ENCODE measurements around the gene KIF5A. TPM values are rescaled to one million over a fixed set of nuclear protein-coding genes. Genes with fewer than 3 reads are reported as not detected.

The KIF5A gene
- total and polyA plus RNA-seq, 5 donors from 2014 or later = 0.05 to 0.72 (median 0.06) TPM; not detected in 2

GRCh38 chr12:57579677-57580465, 30.0 kb downstream of the KIF5A start:
- no peak for ATAC-seq (ENCODE audit: low read depth in 2 of 2)
- H3K36me3 Mint-ChIP-seq = no peaks in the 10 kb centered on the region

DNA sequence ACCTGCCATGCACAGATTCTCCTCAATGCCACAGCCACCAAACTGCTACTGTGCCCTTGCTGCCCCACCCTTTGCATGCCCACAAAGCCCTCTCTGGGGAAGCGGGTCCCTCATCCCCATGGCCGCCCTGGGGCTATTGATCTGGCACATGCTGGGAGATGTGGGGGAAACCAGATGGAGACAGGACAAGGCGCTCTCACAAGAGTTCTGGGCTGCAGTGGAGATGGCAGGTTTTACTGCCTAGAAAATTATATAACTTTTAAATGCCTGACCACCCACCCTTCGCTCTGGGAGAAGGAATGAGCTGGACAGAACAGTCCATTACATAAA, 30.6 kb downstream of the KIF5A start:
- H3K4me3 Mint-ChIP-seq = no peak overlapping the region
- ATAC-seq (ENCODE audit: low read depth in 2 of 2) = no peak
- peaks cover 22% of the 10 kb centered on the region for H3K27me3 Mint-ChIP-seq
- no peaks in the 10 kb centered on the region for H3K9me3 ChIP-seq (ENCODE audit: control insufficient read depth in 2 of 2, low read length in 2 of 2)
- H3K4me1 Mint-ChIP-seq = peaks cover 0 to 8% (median 5%) of the 10 kb centered on the region in 4 donors
- H3K36me3 Mint-ChIP-seq = no peaks in the 10 kb centered on the region
- H3K4me1 ChIP-seq (ENCODE audit: control insufficient read depth, insufficient read depth, low read length, poor library complexity, severe bottlenecking) = peaks cover 5% of the 10 kb centered on the region
- H3K27me3 ChIP-seq (ENCODE audit: control insufficient read depth, insufficient read depth, low read length) = peaks cover 2% of the 10 kb centered on the region
- H3K9me3 Mint-ChIP-seq = no peaks in the 10 kb centered on the region
- no peak for DNase-seq
- H3K27ac Mint-ChIP-seq = no peak overlapping the region
- no peaks in the 10 kb centered on the region for H3K36me3 ChIP-seq (ENCODE audit: control insufficient read depth, insufficient read depth, low read length)
- H3K27ac ChIP-seq (ENCODE audit: insufficient read depth, low read length, poor library complexity, severe bottlenecking) = no peak overlapping the region
- no peak overlapping the region for H3K4me3 ChIP-seq (ENCODE audit: low read depth, low read length)

More at GRCh38 chr12:57579677-57580465, 30.0 kb downstream of the KIF5A start:
- Histone ChIP-seq H3K4me3 (ENCODE audit: low read depth, low read length) (no peak overlapping the region), H3K9me3 (ENCODE audit: control insufficient read depth in 2 of 2, low read length in 2 of 2) (no peaks in the 10 kb centered on the region), H3K27me3 (ENCODE audit: control insufficient read depth, insufficient read depth, low read length) (peaks cover 2% of the 10 kb centered on the region), H3K36me3 (ENCODE audit: control insufficient read depth, insufficient read depth, low read length) (no peaks in the 10 kb centered on the region), H3K27ac (ENCODE audit: insufficient read depth, low read length, poor library complexity, severe bottlenecking) (no peak overlapping the region), H3K4me1 (ENCODE audit: control insufficient read depth, insufficient read depth, low read length, poor library complexity, severe bottlenecking) (peaks cover 5% of the 10 kb centered on the region)
- Mint-ChIP-seq H3K27ac (no peak overlapping the region), H3K4me3 (no peak overlapping the region), H3K9me3 (no peaks in the 10 kb centered on the region), H3K27me3 (peaks cover 25% of the 10 kb centered on the region), H3K4me1 (peaks cover 0 to 8% (median 5%) of the 10 kb centered on the region in 4 donors)
- no peak for DNase-seq

DNA sequence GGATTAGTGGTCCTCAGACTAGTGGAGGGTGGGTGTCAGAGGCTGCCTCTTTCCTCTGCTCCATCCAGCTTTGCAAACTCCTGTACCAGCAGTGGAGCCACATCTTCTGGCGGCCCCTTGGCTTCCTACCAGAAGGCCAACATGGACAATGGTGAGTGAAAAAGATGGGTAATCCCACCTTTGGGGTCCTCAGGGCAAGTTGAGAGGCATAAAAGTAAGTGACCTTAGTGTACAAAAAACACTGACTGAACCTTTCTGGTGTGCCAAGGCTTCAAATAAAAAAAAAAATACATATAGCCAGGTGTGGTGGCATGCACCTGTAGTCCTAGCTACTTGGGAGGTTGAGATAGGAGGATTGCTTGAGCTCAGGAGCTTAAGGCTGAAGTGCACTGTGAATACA, 32.0 kb downstream of the KIF5A start:
- Histone ChIP-seq H3K27ac (ENCODE audit: insufficient read depth, low read length, poor library complexity, severe bottlenecking) (no peak overlapping the region), H3K4me1 (ENCODE audit: control insufficient read depth, insufficient read depth, low read length, poor library complexity, severe bottlenecking) (peaks cover 5% of the 10 kb centered on the region), H3K4me3 (ENCODE audit: low read depth, low read length) (no peak overlapping the region), H3K9me3 (ENCODE audit: control insufficient read depth in 2 of 2, low read length in 2 of 2) (no peaks in the 10 kb centered on the region), H3K36me3 (ENCODE audit: control insufficient read depth, insufficient read depth, low read length) (no peaks in the 10 kb centered on the region), H3K27me3 (ENCODE audit: control insufficient read depth, insufficient read depth, low read length) (peaks cover 7% of the 10 kb centered on the region)
- Mint-ChIP-seq H3K4me1 (peaks cover 0 to 8% (median 5%) of the 10 kb centered on the region in 4 donors), H3K27me3 (peaks cover 17% of the 10 kb centered on the region), H3K27ac (no peak overlapping the region), H3K9me3 (no peaks in the 10 kb centered on the region), H3K4me3 (no peak overlapping the region), H3K36me3 (no peaks in the 10 kb centered on the region)
- no peak for DNase-seq
- no peak for ATAC-seq (ENCODE audit: low read depth in 2 of 2)

DNA sequence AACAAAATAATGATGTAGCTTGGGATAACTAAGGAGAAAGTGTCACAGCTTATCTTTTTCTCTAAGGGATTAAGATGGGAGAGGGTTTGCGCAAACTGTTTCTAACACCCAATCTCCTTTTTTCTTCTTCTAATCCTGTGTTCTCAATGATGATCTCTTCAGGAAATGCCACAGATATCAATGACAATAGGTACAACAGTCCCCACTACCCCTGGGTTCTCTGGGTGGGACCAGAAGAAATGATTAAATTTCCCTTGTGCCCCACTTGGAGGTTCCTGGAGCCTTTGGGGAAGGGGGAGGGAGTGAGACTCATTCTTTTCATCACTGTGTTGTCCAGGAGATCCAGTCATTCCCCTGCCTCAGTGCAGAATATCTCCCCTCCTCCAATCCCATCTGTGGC, 32.6 kb downstream of the KIF5A start:
- H3K36me3 ChIP-seq (ENCODE audit: control insufficient read depth, insufficient read depth, low read length) = no peaks in the 10 kb centered on the region
- no peaks in the 10 kb centered on the region for H3K9me3 ChIP-seq (ENCODE audit: control insufficient read depth in 2 of 2, low read length in 2 of 2)
- H3K4me1 Mint-ChIP-seq = peaks cover 0 to 8% (median 5%) of the 10 kb centered on the region in 4 donors
- no peak overlapping the region for H3K27ac ChIP-seq (ENCODE audit: insufficient read depth, low read length, poor library complexity, severe bottlenecking)
- peaks cover 7% of the 10 kb centered on the region for H3K27me3 ChIP-seq (ENCODE audit: control insufficient read depth, insufficient read depth, low read length)
- H3K36me3 Mint-ChIP-seq = no peaks in the 10 kb centered on the region
- no peak overlapping the region for H3K4me3 Mint-ChIP-seq
- no peak overlapping the region for H3K4me3 ChIP-seq (ENCODE audit: low read depth, low read length)
- DNase-seq (no peak), ATAC-seq (ENCODE audit: low read depth in 2 of 2) (no peak)
- H3K4me1 ChIP-seq (ENCODE audit: control insufficient read depth, insufficient read depth, low read length, poor library complexity, severe bottlenecking) = peaks cover 5% of the 10 kb centered on the region
- peaks cover 16% of the 10 kb centered on the region for H3K27me3 Mint-ChIP-seq
- H3K27ac Mint-ChIP-seq = no peak overlapping the region
- no peaks in the 10 kb centered on the region for H3K9me3 Mint-ChIP-seq

GRCh38 chr12:57583008-57583831, 33.4 kb downstream of the KIF5A start:
- Histone ChIP-seq H3K27ac (ENCODE audit: insufficient read depth, low read length, poor library complexity, severe bottlenecking) (no peak overlapping the region), H3K36me3 (ENCODE audit: control insufficient read depth, insufficient read depth, low read length) (no peaks in the 10 kb centered on the region), H3K27me3 (ENCODE audit: control insufficient read depth, insufficient read depth, low read length) (peaks cover 14% of the 10 kb centered on the region), H3K4me1 (ENCODE audit: control insufficient read depth, insufficient read depth, low read length, poor library complexity, severe bottlenecking) (peaks cover 5% of the 10 kb centered on the region), H3K4me3 (ENCODE audit: low read depth, low read length) (no peak overlapping the region), H3K9me3 (ENCODE audit: control insufficient read depth in 2 of 2, low read length in 2 of 2) (no peaks in the 10 kb centered on the region)
- DNase-seq (peak; percentile 64 to 85 (median 76)), ATAC-seq (ENCODE audit: low read depth in 2 of 2) (peak; percentile 97 to 99)
- Mint-ChIP-seq H3K27me3 (peaks cover 12% of the 10 kb centered on the region), H3K27ac (peak overlapping the region in 1 of 3 donors; percentile 12), H3K36me3 (no peaks in the 10 kb centered on the region), H3K4me3 (peak overlapping the region in 1 of 4 donors; percentile 43), H3K4me1 (peaks cover 0 to 8% (median 5%) of the 10 kb centered on the region in 4 donors), H3K9me3 (no peaks in the 10 kb centered on the region)

DNA sequence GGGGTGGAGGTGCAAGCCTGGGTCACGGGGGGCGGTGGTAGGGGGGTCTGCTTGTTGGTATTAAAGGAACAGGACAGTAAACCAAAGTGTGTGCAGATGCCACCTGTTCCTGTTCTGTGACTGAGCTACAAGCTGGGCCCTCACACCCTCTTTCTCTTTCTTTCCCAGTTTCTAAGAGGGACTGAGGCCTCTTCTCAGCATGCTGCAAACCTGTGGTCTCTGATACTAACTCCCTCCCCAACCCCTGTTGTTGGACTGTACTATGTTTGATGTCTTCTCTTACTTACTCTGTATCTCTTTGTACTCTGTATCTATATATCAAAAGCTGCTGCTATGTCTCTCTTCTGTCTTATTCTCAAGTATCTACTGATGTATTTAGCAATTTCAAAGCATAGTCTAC, 34.2 kb downstream of the KIF5A start:
- H3K9me3 Mint-ChIP-seq = no peaks in the 10 kb centered on the region
- H3K27me3 ChIP-seq (ENCODE audit: control insufficient read depth, insufficient read depth, low read length) = peaks cover 14% of the 10 kb centered on the region
- H3K27ac ChIP-seq (ENCODE audit: insufficient read depth, low read length, poor library complexity, severe bottlenecking) = no peak overlapping the region
- peak overlapping the region in 1 of 3 donors; percentile 42 for H3K27ac Mint-ChIP-seq
- peaks cover 0 to 8% (median 5%) of the 10 kb centered on the region in 4 donors for H3K4me1 Mint-ChIP-seq
- H3K4me3 Mint-ChIP-seq = peak overlapping the region in 1 of 4 donors; percentile 43
- H3K36me3 Mint-ChIP-seq = no peaks in the 10 kb centered on the region
- no peak overlapping the region for H3K4me3 ChIP-seq (ENCODE audit: low read depth, low read length)
- ATAC-seq (ENCODE audit: low read depth in 2 of 2) = no peak
- no peaks in the 10 kb centered on the region for H3K9me3 ChIP-seq (ENCODE audit: control insufficient read depth in 2 of 2, low read length in 2 of 2)
- peaks cover 12% of the 10 kb centered on the region for H3K27me3 Mint-ChIP-seq
- DNase-seq = no peak
- H3K36me3 ChIP-seq (ENCODE audit: control insufficient read depth, insufficient read depth, low read length) = no peaks in the 10 kb centered on the region
- peaks cover 5% of the 10 kb centered on the region for H3K4me1 ChIP-seq (ENCODE audit: control insufficient read depth, insufficient read depth, low read length, poor library complexity, severe bottlenecking)

DNA sequence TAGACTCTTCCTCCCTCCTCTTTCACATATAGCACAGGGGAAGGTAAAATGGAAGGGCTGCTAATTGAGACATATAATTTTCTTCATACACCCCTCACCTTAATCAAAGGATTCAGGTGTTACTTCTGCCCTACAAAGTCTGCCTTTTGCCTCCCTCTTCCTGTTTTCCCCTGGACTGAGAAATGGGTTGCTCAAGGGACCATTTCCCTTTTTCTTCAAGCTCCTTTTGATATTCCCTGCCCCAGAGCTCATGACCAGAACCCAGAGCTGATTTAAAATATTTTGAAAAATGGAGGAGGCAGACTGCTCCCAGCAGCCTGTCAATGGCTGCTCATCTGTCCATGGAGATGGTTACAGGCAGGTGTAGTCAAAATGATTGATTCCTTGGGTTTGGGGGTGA, 34.8 kb downstream of the KIF5A start:
- Histone ChIP-seq H3K36me3 (ENCODE audit: control insufficient read depth, insufficient read depth, low read length) (no peaks in the 10 kb centered on the region), H3K27me3 (ENCODE audit: control insufficient read depth, insufficient read depth, low read length) (peaks cover 14% of the 10 kb centered on the region), H3K27ac (ENCODE audit: insufficient read depth, low read length, poor library complexity, severe bottlenecking) (no peak overlapping the region), H3K4me3 (ENCODE audit: low read depth, low read length) (no peak overlapping the region), H3K4me1 (ENCODE audit: control insufficient read depth, insufficient read depth, low read length, poor library complexity, severe bottlenecking) (peaks cover 5% of the 10 kb centered on the region), H3K9me3 (ENCODE audit: control insufficient read depth in 2 of 2, low read length in 2 of 2) (no peaks in the 10 kb centered on the region)
- Mint-ChIP-seq H3K9me3 (no peaks in the 10 kb centered on the region), H3K27ac (no peak overlapping the region), H3K4me3 (no peak overlapping the region), H3K27me3 (peaks cover 12% of the 10 kb centered on the region), H3K4me1 (peaks cover 0 to 8% (median 5%) of the 10 kb centered on the region in 4 donors), H3K36me3 (no peaks in the 10 kb centered on the region)
- ATAC-seq (ENCODE audit: low read depth in 2 of 2) (no peak), DNase-seq (no peak)
